CD4-positive, alpha-beta T cell (primary cell): ENCODE results near the gene MAP3K14. TPM values are rescaled to one million over a fixed set of nuclear protein-coding genes. Genes with fewer than 3 reads are reported as not detected.

Source experiments
- ATAC-seq: fragments of 200-7000 bp; cut with Tn5 transposase; one replicate; pipeline ENCODE4 v1.10.0; 2022; ENCODE audit warnings: mild to moderate bottlenecking; ENCODE audit not compliant: poor library complexity
- CTCF ChIA-PET: fragments of 350-600 bp; sonication (Branson Sonifier 250); formaldehyde crosslinking; loops from one replicate; lab custom pipeline; 2021; ENCODE audit warnings: antibody characterized with exemption, inconsistent platforms; lab: Charles Lee
- POLR2A ChIA-PET: fragments of 350-600 bp; sonication (Branson Sonifier 250); formaldehyde crosslinking; loops from one replicate; lab custom pipeline; 2021; ENCODE audit warnings: antibody characterized with exemption, inconsistent platforms; lab: Charles Lee
- DNase-seq, 14 experiments: peaks; one replicate each; pipeline ENCODE4 v3.0.0-alpha.2; 2013 to 2020; ENCODE audit warnings: mixed read lengths in 2 of 14
- H3K27ac ChIP-seq, 2 donors: one replicate each; pipeline versions ENCODE4 v1.5.1 to v1.7.0; 2013; ENCODE audit warnings: low read length in 2 of 2, low read depth in 1 of 2, mild to moderate bottlenecking in 1 of 2
- H3K27me3 ChIP-seq, 2 experiments: 1 replicate in 1 of 2; 2 replicates in 1 of 2; pipeline versions ENCODE4 v1.6.1 to v1.7.0; 2013; ENCODE audit warnings: low read length in 2 of 2, control low read depth in 1 of 2, mild to moderate bottlenecking in 1 of 2, moderate library complexity in 1 of 2; ENCODE audit not compliant: insufficient read depth in 2 of 2, control insufficient read depth in 1 of 2
- H3K36me3 ChIP-seq: one replicate; pipeline ENCODE4 v1.6.1; 2013; ENCODE audit warnings: low read length, control low read depth; ENCODE audit not compliant: insufficient read depth
- H3K4me1 ChIP-seq: one replicate; pipeline ENCODE4 v1.6.1; 2013; ENCODE audit warnings: low read length, control low read depth; ENCODE audit not compliant: insufficient read depth
- H3K4me3 ChIP-seq: one replicate; pipeline ENCODE4 v1.5.1; 2013; ENCODE audit warnings: mild to moderate bottlenecking, low read length, moderate library complexity
- H3K9me3 ChIP-seq, 2 experiments: 1 replicate in 1 of 2; 2 replicates in 1 of 2; pipeline versions ENCODE4 v1.6.1 to v1.7.0; 2013; ENCODE audit warnings: low read length in 2 of 2, mild to moderate bottlenecking in 2 of 2, control low read depth in 1 of 2, moderate library complexity in 1 of 2; ENCODE audit not compliant: control insufficient read depth in 1 of 2, insufficient read depth in 1 of 2
- H3K27ac Mint-ChIP-seq: one replicate; pipeline ENCODE4 v1.8.0; 2020; ENCODE audit warnings: mixed read lengths
- H3K27me3 Mint-ChIP-seq: one replicate; pipeline ENCODE4 v1.8.0; 2021; ENCODE audit warnings: mixed read lengths
- H3K36me3 Mint-ChIP-seq: one replicate; pipeline ENCODE4 v1.8.0; 2021; ENCODE audit warnings: low read depth, mixed read lengths
- H3K4me1 Mint-ChIP-seq: one replicate; pipeline ENCODE4 v1.8.0; 2021; ENCODE audit warnings: low read depth, mixed read lengths
- H3K4me3 Mint-ChIP-seq: one replicate; pipeline ENCODE4 v1.8.0; 2020; ENCODE audit warnings: mild to moderate bottlenecking, mixed read lengths
- H3K9me3 Mint-ChIP-seq: one replicate; pipeline ENCODE4 v1.8.0; 2020; ENCODE audit warnings: mixed read lengths
- intact Hi-C, 2 experiments: fragments of 100-400 bp; cut with DNase I in 1 of 2; cut with micrococcal nuclease in 1 of 2; formaldehyde crosslinking; loops; one replicate each; pipeline versions ENCODE4 v1.15.1 to v1.9.0; 2023 to 2025; cut with DNase I, micrococcal nuclease
- total RNA-seq, 174 experiments: library from RNA in 2 of 174; stranded (reverse) in 2 of 174; gene quantifications; one replicate each; pipeline ENCODE4 v1.2.3 and lab custom pipeline; 2021 to 2026
- TF ChIP-seq, protein P1 (sequence below): fragments of 200-600 bp; IDR thresholded peaks from one replicate; pipeline ENCODE4 v1.8.0; 2022; ENCODE audit warnings: antibody characterized with exemption, mild to moderate bottlenecking

The MAP3K14 gene
- total RNA-seq, 2 experiments from 2014 or later, result 41.4 to 46.5 TPM

DNA sequence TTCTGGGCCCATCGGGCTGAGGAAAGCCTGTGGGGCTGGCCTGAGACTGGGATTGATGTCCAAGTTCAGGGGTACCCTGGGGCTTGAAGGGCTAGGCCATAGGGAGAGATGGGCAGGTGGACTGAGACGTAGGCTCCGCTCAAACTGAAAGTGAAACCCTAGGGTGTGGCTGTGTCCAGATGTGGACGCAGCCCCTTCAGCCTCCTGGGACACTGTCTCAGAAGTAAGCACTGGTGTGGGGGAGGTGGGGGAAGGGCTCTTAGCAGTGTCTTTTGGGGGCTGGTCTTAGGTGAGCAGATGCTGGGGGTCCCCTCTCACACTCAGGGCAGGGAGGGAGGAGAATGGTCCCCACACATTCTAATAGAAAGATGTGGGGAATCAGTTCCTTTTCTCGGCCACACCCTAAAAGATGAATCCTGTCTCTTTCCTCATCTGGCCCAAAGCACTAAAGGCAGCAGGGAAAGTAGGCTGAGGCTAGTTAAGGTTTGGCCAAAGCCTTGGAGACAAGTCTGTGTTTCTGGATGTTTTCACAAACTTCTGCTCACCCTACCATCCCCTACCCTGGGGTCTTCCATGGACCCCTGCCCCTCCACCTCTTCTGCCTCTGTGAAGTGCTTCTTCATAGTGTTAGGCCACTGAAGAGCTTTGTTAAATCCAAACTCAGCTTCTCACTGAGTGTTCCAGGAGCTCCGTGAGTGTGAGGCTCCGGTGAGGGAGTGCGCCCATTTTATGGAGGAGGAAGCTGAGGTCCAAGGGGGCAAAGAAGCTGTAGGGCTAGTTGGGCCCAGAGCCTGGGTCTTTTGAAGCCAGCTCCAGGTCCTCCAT is 89.5 kb downstream of the MAP3K14 start:
- Mint-ChIP-seq H3K4me1 (peaks cover 71% of the 10 kb centered on the region), H3K27ac (peak overlapping the region; percentile 100), H3K27me3 (no peaks in the 10 kb centered on the region), H3K9me3 (no peaks in the 10 kb centered on the region), H3K36me3 (peaks cover 61% of the 10 kb centered on the region), H3K4me3 (peak overlapping the region; percentile 95)
- TF ChIP-seq, protein P1, sequence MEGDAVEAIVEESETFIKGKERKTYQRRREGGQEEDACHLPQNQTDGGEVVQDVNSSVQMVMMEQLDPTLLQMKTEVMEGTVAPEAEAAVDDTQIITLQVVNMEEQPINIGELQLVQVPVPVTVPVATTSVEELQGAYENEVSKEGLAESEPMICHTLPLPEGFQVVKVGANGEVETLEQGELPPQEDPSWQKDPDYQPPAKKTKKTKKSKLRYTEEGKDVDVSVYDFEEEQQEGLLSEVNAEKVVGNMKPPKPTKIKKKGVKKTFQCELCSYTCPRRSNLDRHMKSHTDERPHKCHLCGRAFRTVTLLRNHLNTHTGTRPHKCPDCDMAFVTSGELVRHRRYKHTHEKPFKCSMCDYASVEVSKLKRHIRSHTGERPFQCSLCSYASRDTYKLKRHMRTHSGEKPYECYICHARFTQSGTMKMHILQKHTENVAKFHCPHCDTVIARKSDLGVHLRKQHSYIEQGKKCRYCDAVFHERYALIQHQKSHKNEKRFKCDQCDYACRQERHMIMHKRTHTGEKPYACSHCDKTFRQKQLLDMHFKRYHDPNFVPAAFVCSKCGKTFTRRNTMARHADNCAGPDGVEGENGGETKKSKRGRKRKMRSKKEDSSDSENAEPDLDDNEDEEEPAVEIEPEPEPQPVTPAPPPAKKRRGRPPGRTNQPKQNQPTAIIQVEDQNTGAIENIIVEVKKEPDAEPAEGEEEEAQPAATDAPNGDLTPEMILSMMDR, result no peak
- H3K36me3 ChIP-seq, result peaks cover 26% of the 10 kb centered on the region
- ATAC-seq (no peak), DNase-seq (peak in 6 of 14 experiments; percentile 10 to 66 (median 45))
- no peaks in the 10 kb centered on the region for H3K9me3 ChIP-seq
- peak overlapping the region; percentile 99 for H3K4me3 ChIP-seq
- ChIA-PET POLR2A (interaction anchor here (0.8 to 16.4 kb wide), 12 partner anchors 7 to 358 kb away, joined by 3 to 346 read pairs (median 12); partner anchors contain the start of genes ACBD4, FMNL1, HEXIM1 and HEXIM2), CTCF (interaction anchor here (1.0 to 5.4 kb wide), 10 partner anchors 7 to 92 kb away, joined by 3 to 77 read pairs (median 7); partner anchors contain the start of genes ACBD4, FMNL1 and HEXIM1)
- H3K4me1 ChIP-seq, result peaks cover 92% of the 10 kb centered on the region
- intact Hi-C loops, result loop anchor here (5.0 kb wide), 3 partner anchors 35 to 355 kb away; partner anchors contain the start of genes MAP3K14 (in 1 of the 2) and SPATA32 (in 1 of the 2)
- H3K27ac ChIP-seq, result peak overlapping the region; percentile 98 to 99
- no peaks in the 10 kb centered on the region for H3K27me3 ChIP-seq

DNA sequence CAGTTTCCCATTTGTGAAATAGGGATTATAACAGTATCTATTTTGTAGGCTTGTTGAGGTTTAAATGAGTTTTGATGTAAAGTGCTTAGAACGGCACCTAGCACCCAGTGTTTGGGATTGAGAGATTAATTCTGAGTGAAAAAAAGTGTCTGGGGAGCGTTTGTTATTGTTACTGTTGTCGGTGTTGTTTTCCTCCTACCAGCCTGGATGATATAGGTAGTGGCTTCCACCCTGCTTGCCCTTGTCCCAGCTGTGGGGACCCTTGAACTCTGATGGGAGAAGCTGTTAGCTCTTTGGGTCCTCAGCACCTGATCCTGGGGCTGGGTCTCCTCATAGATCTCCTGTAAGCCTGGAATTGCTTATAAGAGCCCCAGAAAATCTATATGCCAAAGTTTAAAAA is 90.2 kb downstream of the MAP3K14 start:
- no peak for ATAC-seq
- DNase-seq, result peak in 1 of 14 experiments; percentile 32
- H3K4me1 ChIP-seq, result peaks cover 84% of the 10 kb centered on the region
- H3K27ac ChIP-seq, result peak overlapping the region; percentile 98 to 99
- H3K9me3 Mint-ChIP-seq, result no peaks in the 10 kb centered on the region
- ChIA-PET POLR2A (interaction anchor here (0.8 to 16.4 kb wide), 21 partner anchors 5 to 1005 kb away, joined by 3 to 346 read pairs (median 9); partner anchors contain the start of genes ACBD4, FMNL1, HEXIM1 and HEXIM2), CTCF (interaction anchor here (1.0 to 4.9 kb wide), 8 partner anchors 8 to 91 kb away, joined by 3 to 47 read pairs (median 6); partner anchors contain the start of genes ACBD4 and HEXIM1)
- peak overlapping the region; percentile 100 for H3K27ac Mint-ChIP-seq
- TF ChIP-seq, protein P1, result no peak
- peaks cover 18% of the 10 kb centered on the region for H3K36me3 ChIP-seq
- intact Hi-C loops, result loop anchor here (1.0 to 5.0 kb wide), 4 partner anchors 22 to 356 kb away; partner anchors contain the start of genes MAP3K14 (in 1 of the 2) and SPATA32 (in 1 of the 2)
- no peaks in the 10 kb centered on the region for H3K27me3 Mint-ChIP-seq
- H3K4me1 Mint-ChIP-seq, result peaks cover 65% of the 10 kb centered on the region
- no peaks in the 10 kb centered on the region for H3K9me3 ChIP-seq
- H3K4me3 ChIP-seq, result peak overlapping the region; percentile 99
- peaks cover 54% of the 10 kb centered on the region for H3K36me3 Mint-ChIP-seq
- H3K27me3 ChIP-seq, result no peaks in the 10 kb centered on the region
- peak overlapping the region; percentile 95 for H3K4me3 Mint-ChIP-seq

DNA sequence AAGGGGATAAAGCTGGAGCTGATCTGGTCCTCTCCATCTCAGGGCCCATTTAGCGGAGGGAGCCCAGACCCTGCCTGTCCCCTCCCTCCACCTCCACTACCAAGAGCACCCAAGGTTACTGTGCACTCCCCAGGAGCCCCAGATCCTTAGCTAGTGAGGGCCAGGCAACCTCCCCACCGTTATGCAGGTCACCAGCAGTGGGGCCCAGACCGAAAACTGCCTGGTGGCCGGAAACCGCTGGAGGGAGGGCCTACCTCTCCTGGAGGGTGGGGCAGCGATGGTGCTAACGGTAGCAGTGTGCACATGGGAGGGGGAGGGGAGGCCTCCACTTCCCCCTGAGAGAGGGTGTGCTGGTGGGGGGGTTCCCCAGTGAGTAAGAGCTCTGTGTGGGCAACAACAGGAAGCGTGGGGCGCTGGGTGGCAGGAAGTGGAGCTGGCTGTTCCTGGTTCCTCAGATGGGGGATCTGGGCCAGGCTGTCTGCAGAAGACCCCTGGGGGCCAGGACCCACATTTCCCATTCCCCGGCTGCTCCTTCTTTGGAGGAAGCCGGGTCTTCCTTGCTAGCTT is 90.8 kb downstream of the MAP3K14 start:
- peaks cover 65% of the 10 kb centered on the region for H3K4me1 Mint-ChIP-seq
- ChIA-PET POLR2A (interaction anchor here (0.8 to 16.4 kb wide), 23 partner anchors 5 to 1005 kb away, joined by 3 to 346 read pairs (median 5); partner anchors contain the start of genes ACBD4, FMNL1, HEXIM1 and HEXIM2), CTCF (interaction anchor here (0.6 to 4.9 kb wide), 11 partner anchors 9 to 177 kb away, joined by 3 to 47 read pairs (median 5); partner anchors contain the start of genes ACBD4 and HEXIM1)
- Histone ChIP-seq H3K4me3 (peak overlapping the region; percentile 99), H3K4me1 (peaks cover 81% of the 10 kb centered on the region), H3K9me3 (no peaks in the 10 kb centered on the region), H3K36me3 (peaks cover 14% of the 10 kb centered on the region), H3K27ac (peak overlapping the region; percentile 98 to 99), H3K27me3 (no peaks in the 10 kb centered on the region)
- no peaks in the 10 kb centered on the region for H3K9me3 Mint-ChIP-seq
- peak overlapping the region; percentile 100 for H3K27ac Mint-ChIP-seq
- no peaks in the 10 kb centered on the region for H3K27me3 Mint-ChIP-seq
- peaks cover 53% of the 10 kb centered on the region for H3K36me3 Mint-ChIP-seq
- TF ChIP-seq, protein P1, result no peak
- DNase-seq (peak; percentile 76 to 99 (median 97)), ATAC-seq (peak; percentile 66)
- intact Hi-C loops, result loop anchor here (1.0 to 5.0 kb wide), 4 partner anchors 22 to 356 kb away; partner anchors contain the start of genes MAP3K14 (in 1 of the 2) and SPATA32 (in 1 of the 2)
- peak overlapping the region; percentile 95 for H3K4me3 Mint-ChIP-seq
